ENCODE results near the gene MB21D2.
"Not testable (repeated sequence)": the region's sequence is repeated elsewhere in the genome, so short reads cannot be mapped to it uniquely, and the experiment has no call there.

The MB21D2 gene

DNA sequence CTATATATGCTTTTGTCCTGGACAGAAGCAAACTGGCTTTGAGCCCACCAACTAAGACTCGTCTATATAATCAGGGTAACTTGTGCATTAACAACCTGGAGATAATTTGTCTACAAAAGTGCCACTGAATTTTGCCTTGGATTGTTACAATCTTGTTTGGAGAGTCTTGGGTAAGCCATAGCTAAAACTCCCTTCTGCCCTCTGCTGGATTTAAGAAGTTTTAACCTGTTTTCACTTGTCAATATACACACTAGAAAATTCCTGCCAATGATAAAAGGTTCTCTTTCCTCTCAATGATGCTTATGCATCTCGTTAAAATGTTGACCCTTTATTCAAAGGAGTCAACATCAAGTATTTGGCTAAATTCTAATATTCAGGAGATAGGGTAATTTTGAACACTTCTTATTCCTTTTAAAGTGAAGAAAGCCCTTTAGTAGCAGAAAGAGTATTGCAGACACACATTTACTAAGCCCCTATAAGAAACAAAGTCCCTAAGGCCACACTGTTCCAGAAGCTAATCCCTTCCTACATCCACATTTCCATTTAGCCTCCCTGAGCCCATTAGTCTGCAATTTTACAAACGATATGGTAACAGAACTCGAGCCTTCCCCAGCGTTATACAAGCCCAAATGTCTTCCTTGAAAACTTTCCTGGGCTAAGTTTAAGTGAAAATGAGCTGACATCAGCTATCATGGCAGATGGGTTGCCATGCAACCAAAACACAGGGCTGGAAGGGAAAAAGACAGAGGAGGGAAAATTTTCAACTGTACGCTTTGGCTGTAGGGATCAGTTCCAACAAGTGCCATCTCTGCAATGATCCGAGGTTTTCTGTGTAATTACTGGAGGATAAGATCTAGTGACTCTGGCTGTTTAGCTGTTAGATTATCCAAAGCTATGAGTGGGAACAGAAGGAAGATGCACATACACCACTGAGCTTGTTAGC lies 114.4 kb downstream of the MB21D2 start:
- DNase-seq (ENCODE audit: low spot score) = no peak

DNA sequence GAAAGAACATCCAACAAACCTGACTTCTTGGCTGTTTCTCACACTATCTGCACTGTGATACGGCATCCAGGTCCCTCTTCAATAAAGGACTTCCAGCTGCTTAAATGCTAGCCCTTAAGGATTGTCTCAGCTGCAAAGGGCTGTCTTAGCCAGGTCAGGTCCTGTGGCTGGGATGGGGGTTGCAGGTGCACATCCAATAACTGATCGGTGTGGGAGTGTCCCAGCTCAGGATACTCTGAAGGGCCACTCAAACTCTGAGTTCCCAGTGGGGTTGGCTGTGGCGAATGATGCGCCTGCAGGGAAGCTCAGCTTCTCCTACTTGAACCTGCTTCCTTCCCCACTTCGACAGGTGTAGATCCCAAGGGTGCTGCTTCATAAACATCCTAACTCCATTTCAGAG lies 115.7 kb downstream of the MB21D2 start:
- DNase-seq (ENCODE audit: low spot score) = no peak

DNA sequence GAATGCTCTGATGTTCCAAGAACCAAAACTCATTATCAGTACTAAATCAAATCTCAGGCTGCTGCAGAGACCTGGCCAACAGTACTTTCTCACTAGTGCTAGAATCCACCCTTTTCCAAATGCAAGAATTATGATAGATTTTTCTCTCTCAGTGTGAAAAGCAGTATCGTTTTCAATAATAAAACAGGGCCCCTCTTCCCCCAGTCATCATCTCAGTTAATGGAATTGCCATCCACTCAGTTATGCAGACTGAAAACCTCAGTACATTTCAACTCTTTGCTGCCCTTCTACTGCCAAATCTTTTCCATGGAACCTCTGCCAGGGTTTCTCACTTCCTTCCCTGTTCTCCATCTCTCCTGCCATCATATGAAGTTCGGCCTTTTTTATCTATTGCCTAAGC lies 117.9 kb downstream of the MB21D2 start:
- no peak for DNase-seq (ENCODE audit: low spot score)

DNA sequence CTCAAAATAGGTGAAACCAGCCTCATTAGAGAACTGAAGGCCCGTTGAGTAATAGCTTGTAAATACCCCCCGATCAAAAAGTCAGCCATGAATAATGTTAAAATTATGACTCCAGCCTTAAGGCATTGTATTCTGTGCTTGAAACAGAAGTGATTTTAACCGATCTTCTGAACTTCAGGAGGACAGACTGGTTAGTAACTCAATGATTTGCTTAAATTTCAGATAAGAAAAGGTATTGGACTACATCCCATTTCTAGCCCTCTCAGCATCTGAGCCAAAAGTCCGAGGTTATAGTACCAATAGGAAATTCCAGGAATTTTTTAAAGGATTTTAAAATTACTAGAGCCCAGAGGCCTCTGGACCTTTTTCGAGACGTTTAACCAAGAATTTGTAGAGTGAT lies 122.6 kb downstream of the MB21D2 start:
- no peak for DNase-seq (ENCODE audit: low spot score)

DNA sequence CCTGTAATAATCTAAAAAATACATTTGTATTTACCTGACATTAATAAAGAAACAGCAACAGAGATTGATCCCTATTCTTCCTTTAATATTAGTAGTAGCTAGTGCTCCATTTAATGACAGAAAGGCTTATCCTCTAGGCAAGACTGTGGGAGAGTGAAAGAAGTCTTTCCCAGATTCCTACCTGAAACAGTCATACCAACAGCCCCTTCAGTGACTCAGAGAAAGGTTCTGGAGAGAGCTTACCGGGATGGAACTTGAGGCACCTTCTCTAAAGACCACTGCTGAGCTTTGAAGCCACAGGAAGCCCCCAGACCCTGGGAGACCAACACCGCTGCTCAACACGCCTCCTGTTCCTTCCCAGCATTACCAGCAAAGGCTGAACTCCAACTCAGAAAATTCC lies 123.4 kb downstream of the MB21D2 start:
- DNase-seq (ENCODE audit: low spot score) = no peak

DNA sequence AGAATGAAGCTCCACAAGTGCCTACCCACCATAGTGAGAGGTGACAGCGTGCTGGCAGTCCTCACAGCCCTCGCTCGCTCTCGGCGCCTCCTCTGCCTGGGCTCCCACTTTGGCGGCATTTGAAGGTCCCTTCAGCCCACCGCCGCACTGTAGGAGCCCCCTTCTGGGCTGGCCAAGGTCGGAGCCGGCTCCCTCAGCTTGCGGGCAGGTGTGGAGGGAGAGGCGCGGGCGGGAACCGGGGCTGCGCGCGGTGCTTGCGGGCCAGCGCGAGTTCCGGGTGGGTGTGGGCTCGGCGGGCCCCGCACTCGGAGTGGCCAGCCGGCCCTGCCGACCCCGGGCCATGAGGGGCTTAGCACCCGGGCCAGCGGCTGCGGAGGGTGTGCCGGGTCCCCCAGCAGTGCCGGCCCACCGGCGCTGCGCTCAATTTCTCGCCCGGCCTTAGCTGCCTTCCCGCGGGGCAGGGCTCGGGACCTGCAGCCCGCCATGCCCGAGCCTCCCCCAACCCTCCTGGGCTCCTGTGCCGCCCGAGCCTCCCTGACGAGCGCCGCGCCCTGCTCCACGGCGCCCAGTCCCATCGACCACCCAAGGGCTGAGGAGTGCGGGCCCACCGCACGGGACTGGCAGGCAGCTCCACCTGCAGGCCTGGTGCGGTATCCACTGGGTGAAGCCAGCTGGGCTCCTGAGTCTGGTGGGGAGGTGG lies 128.7 kb downstream of the MB21D2 start:
- DNase-seq (ENCODE audit: low spot score) = peak; percentile 53

DNA sequence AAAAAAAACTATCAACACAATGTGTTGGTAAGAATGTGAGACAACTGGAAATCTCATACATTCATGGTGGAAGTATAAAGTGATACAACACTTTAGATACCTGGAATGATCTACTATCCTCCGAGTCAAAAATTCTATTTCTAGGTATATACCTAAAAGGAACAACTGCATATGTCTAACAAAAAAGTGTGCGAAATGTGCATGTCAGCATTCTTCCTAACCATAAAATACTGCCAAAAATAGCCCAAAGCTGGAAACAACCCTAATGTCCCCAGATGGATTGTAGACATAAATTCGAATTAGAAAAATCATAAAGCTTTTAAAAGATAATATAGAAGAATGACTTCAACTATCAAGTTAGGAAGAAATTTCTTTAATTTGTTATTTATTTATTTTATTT lies 139.1 kb downstream of the MB21D2 start:
- DNase-seq (ENCODE audit: low spot score) = no peak

DNA sequence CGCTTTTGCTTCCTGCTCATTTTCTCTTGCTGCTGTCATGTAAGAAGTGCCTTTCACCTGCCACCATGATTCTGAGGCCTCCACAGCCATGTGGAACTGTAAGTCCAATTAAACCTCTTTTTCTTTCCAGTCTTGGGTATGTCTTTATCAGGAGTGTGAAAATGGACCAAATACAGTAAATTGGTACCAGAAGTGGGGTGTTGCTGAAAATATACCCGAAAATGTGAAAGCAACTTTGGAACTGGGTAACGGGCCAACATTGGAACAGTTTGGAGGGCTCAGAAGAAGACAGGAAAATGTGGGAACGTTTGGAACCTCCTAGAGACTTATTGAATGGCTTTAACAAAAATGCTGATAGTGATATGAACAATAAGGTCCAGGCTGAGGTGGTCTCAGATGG lies 143.3 kb downstream of the MB21D2 start:
- not testable (repeated sequence) for DNase-seq (ENCODE audit: low spot score)

DNA sequence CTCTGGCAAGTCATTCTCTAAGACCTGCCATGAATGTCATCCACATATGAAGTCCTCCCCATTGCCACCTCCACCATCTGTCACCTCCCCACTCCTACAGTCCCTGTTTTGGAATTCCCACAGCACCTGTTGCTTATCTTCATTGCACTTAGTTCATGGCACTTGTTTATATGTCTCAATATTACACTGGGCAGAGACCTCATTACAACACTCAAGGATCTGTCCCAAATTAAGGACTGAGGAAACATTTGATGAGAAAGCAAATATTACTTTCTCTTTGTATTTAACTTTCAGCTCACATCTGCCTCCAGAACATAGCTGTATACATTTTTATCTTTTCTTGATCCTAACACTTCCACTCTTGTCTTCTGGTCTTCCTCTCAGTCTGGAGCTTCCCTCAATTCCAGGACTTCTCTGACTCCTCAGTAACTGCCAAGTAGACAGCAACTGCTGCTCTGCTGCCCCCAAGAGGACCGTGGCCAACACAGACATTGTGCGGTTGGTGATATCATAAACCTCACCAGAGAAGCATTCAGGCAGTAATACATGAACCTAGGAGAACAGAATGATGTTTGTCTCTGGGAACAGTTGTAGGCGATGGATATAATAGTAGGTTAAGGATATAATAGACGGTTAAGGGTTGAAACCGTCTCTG lies 145.3 kb downstream of the MB21D2 start:
- no peak for DNase-seq (ENCODE audit: low spot score)

DNA sequence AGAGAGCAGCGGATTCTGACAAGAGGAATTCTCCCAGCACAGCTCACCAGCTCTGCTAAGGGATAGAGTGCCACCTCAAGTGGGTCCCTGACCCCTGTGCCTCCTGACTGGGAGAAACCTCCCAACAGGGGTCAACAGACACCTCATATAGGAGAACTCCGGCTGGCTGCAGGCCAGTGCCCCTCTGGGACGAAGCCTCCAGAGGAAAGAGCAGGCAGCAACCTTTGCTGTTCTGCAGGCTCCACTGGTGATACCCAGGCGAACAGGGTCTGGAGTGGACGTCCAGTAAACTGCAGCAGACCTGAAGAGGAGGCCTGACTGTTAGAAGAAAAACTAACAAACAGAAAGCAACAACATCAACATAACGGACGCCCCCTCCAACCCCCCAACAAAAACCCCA lies 159.0 kb downstream of the MB21D2 start:
- DNase-seq (ENCODE audit: low spot score) = no peak

DNA sequence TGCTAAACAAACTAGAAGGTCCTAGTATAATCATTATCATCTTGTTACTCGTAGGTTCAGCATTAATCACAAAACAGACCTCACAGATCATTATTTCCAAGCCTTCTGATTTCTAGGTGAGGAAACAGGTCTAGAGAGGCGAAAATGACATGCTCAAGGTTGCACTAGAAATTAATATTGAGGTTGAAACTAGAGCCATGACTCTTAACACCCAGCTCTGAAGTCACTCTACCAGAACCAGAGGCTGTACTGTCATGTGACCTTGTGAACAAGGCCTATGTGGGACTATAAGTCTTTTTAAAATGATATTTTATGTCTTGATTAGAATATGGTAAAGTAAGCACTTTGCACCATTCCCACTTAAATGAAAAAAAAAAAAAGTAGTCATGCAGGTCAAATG lies 166.5 kb downstream of the MB21D2 start:
- no peak for DNase-seq (ENCODE audit: low spot score)

DNA sequence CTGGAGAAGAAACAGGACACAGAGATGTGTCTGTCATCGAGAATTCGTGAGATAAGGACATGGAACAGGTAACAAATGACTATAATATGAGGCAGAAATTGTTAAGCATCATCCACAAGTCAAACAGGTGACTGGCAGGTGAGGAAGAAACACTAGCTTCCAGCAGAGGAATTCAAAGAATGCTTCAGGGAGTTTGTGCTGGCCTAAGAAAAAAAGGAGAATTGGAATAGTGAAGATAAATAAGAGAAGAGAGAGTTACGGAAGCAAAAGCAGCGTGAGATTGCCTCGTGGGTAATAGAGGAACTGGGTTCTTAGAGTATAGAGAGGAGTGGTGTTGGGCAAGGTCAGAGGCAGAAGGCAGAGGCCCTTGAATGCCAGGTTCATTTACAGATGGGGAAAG lies 167.5 kb downstream of the MB21D2 start:
- DNase-seq (ENCODE audit: low spot score) = no peak

DNA sequence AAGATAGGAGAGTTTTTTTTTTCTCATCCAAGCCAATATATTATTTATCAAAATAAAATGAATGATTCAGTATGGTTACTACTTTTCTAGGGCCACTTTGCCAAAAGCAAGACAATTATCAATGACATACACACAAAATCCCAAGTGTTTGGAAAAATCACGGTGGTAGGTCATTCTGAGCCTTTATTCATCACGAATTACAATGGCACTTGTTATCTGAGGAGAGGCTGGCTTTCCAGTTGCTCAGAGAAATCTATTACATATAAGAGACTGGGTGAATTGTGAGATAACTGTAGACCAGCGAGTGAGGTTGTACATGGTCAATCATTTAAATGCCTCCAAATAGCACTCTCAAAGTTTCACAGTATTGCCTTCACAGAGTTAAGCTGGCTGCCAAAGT lies 169.9 kb downstream of the MB21D2 start:
- no peak for DNase-seq (ENCODE audit: low spot score)

DNA sequence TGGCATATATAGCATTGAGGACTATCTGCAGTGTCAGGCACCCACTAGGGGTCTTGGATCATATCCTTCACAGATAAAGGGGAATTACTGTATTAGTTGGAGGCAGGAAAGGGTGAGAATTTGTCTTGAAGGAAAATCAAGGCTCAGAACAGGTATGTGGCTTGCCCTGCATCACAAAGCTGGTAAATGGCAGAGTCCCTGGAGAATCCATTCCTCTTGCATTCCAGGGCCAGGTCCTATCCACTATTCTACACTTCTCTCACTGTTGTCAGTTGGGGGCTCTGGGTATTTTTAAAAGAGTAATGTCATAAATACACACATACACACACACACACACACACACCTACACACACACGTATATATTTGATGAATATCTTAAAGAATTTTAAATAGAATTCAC lies 170.5 kb downstream of the MB21D2 start:
- DNase-seq (ENCODE audit: low spot score) = no peak
